K562 (cell line): ENCODE data around the gene TNFAIP1. TPM values are rescaled to one million over a fixed set of nuclear protein-coding genes. Genes with fewer than 3 reads are reported as not detected.

ENCODE experiments used
- CHD2 ChIP-seq: IDR thresholded peaks from 2 replicates; pipeline ENCODE4 v1.6.1; 2011; ENCODE audit warnings: low read depth, low read length
- CREM ChIP-seq: IDR thresholded peaks from 2 replicates; pipeline ENCODE4 v1.6.1; 2014; ENCODE audit warnings: antibody characterized with exemption, low read depth
- EZH2 ChIP-seq: IDR thresholded peaks from 2 replicates; pipeline ENCODE4 v1.6.1; 2012; ENCODE audit warnings: low read depth, mild to moderate bottlenecking, inconsistent platforms, low read length, borderline replicate concordance
- GABPA ChIP-seq: fragments of 200-800 bp; sonication (Bioruptor generic); conservative IDR thresholded peaks from 2 replicates; pipeline ENCODE4 v1.6.1; 2016; ENCODE audit warnings: low read depth, missing genetic modification characterization, missing compliant biosample characterization
- HCFC1 ChIP-seq: IDR thresholded peaks from 2 replicates; pipeline ENCODE4 v1.6.1; 2012; ENCODE audit warnings: low read depth, low read length, improper control_type of control experiment
- HMGXB4 ChIP-seq: sonication (generic); formaldehyde crosslinking; IDR thresholded peaks from 2 replicates; pipeline ENCODE4 v1.8.1; 2023; ENCODE audit warnings: mild to moderate bottlenecking, missing genetic modification reagents
- KAT7 ChIP-seq: sonication (generic); formaldehyde crosslinking; IDR thresholded peaks from 2 replicates; pipeline ENCODE4 v1.8.0; 2022; ENCODE audit warnings: missing genetic modification reagents, mild to moderate bottlenecking, borderline replicate concordance
- KLF10 ChIP-seq: fragments of 250-450 bp; sonication (Bioruptor Pico); IDR thresholded peaks from 2 replicates; pipeline ENCODE4 v1.6.1; 2021; ENCODE audit warnings: matching md5 sums
- L3MBTL2 ChIP-seq: fragments of 450-650 bp; IDR thresholded peaks from 2 replicates; pipeline ENCODE4 v1.6.1; 2016; ENCODE audit warnings: mild to moderate bottlenecking, moderate library complexity
- RBBP5 ChIP-seq: fragments of 200-600 bp; sonication (generic); IDR thresholded peaks from 2 replicates; pipeline ENCODE4 v1.6.1; 2012; ENCODE audit warnings: borderline replicate concordance, mild to moderate bottlenecking, low read length, control low read depth, inconsistent platforms; ENCODE audit not compliant: insufficient read depth, poor library complexity, severe bottlenecking
- RBFOX2 ChIP-seq: fragments of 200-400 bp; formaldehyde crosslinking; IDR thresholded peaks from 2 replicates; pipeline ENCODE4 v1.6.1; 2017; ENCODE audit warnings: low read depth, mild to moderate bottlenecking, low read length, moderate library complexity
- TFAP4 ChIP-seq: sonication (generic); formaldehyde crosslinking; IDR thresholded peaks from 2 replicates; pipeline ENCODE4 v1.8.0; 2022; ENCODE audit warnings: missing genetic modification reagents, mild to moderate bottlenecking, moderate library complexity, borderline replicate concordance
- ZBTB17 ChIP-seq: fragments of 450-650 bp; formaldehyde crosslinking; IDR thresholded peaks from 2 replicates; pipeline ENCODE4 v1.4.0; 2020; ENCODE audit warnings: mild to moderate bottlenecking
- ZMIZ1 ChIP-seq, 2 experiments: fragments of 150-350 bp in 1 of 2; IDR thresholded peaks; 2 replicates each; pipeline ENCODE4 v1.6.1; 2012 to 2016; ENCODE audit warnings: low read depth in 2 of 2, low read length in 2 of 2, mild to moderate bottlenecking in 1 of 2, moderate library complexity in 1 of 2
- polyA plus RNA-seq, 8 experiments: library from polyadenylated mRNA; depleted of rRNA in 4 of 8; stranded (reverse) in 5 of 8; unstranded in 3 of 8; fragments of >200 nt; fragmentation: Nextera tagmentation in 2 of 8; fragmentation: Illumina TruSeq in 1 of 8; extraction: Ambion mirVana in 2 of 8; extraction: Trizol in 1 of 8; gene quantifications; 2 replicates each; pipeline versions ENCODE4 v1.2.1 to v1.2.3, GENCODE V29; 2011 to 2014; ENCODE audit warnings: inconsistent platforms in 1 of 8, missing spikeins in 1 of 8
- total RNA-seq, 7 experiments: library from RNA; depleted of rRNA in 6 of 7; stranded (reverse); fragments of >200 nt in 6 of 7; fragmentation: Illumina TruSeq in 2 of 7; extraction: Trizol in 2 of 7; gene quantifications; 2 replicates each; pipeline versions ENCODE4 v1.2.1 to v1.2.3, GENCODE V29; 2011 to 2021; ENCODE audit warnings: low replicate concordance in 1 of 7

Gene TNFAIP1
- total and polyA plus RNA-seq, 9 of the 15 experiments (the other 6 are each of a cell fraction or from before 2014, with no cell fraction given), result 2.1 to 20.1 (median 8.2) TPM

GRCh38 chr17:28384281-28385036, 48.9 kb downstream of the TNFAIP1 start (continued):
- no peak for TF ChIP-seq ZMIZ1 (IDR thresholded peaks at IDR 0.05; ENCODE audit: low read depth in 2 of 2, low read length in 2 of 2)
- TF ChIP-seq HCFC1, result peak; percentile 26; the same call in 1 of the 2 replicates
- TF ChIP-seq KAT7, result no peak
- TF ChIP-seq CHD2, result peak; percentile 19; the same call in 1 of the 2 replicates
- 0 out of 2 replicates have a peak, but pooled peaks have one; percentile 35 for TF ChIP-seq L3MBTL2
- TF ChIP-seq RBBP5, result peak; percentile 38
- TF ChIP-seq ZBTB17 (CRISPR knock-in tag), result peak; percentile 81
- peak; percentile 39; the same call in 1 of the 2 replicates for TF ChIP-seq GABPA (tag)
- peak; percentile 62 for TF ChIP-seq RBFOX2
- peak; percentile 53; the same call in 1 of the 2 replicates for TF ChIP-seq TFAP4
- no peak for TF ChIP-seq KLF10 (CRISPR knock-in tag)
- no peak for TF ChIP-seq EZH2
- TF ChIP-seq HMGXB4 (CRISPR knock-in tag), result no peak
- peak; percentile 72 for TF ChIP-seq CREM
